HG03354 (cell line): ENCODE results near the gene FXYD1.
A peak's percentile ranks its signal among the peaks of the same experiment; 100 is the strongest.
"Not testable (repeated sequence)": the region's sequence is repeated elsewhere in the genome, so short reads cannot be mapped to it uniquely, and the experiment has no call there.

ENCODE experiments used
- ATAC-seq: cut with Tn5 transposase; IDR thresholded peaks from one replicate; pipeline ENCODE4 v1.9.1; 2021; ENCODE audit warnings: mild to moderate bottlenecking; ENCODE audit not compliant: unreplicated experiment, poor library complexity, severe bottlenecking

FXYD1 gene

DNA sequence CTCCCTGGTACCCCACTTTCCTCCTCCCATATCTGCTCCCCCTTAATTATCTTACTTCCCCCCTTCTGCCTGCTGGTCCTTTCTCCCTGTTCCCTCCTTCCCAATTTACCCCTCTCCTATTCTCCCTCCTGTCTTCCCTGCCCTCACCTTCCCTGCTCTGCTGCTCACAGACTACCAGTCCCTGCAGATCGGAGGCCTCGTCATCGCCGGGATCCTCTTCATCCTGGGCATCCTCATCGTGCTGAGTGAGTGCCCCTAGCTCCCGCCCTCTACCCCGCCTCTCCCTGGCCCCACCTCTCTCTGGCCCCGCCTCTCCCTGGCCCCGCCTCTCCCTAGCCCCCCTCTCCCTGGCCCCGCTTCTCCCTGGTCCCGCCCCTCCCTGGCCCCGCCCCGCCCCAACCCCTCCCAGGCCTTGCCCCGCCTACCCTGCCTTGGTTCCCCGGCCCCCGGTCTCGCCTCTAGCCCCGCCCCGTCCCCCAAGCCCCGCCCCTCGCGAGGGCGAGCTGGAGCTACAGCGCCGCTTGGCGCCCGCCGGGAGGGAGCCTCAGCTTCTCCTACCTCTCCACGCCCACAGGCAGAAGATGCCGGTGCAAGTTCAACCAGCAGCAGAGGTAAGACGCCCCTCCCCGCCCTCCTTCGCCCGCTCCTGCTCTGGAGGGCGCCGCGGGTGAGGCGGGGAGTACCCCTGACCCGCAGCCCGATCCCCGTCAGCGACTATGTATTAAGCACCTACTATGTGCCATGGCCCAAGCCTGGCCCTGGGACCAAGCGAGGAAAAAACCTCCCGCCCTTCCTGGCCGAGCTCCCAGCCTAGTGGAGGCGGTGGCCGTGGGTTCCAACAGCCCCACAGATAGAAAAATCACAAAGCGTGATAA, 2.6 kb downstream of the FXYD1 start:
- ATAC-seq, result peak; percentile 71

DNA sequence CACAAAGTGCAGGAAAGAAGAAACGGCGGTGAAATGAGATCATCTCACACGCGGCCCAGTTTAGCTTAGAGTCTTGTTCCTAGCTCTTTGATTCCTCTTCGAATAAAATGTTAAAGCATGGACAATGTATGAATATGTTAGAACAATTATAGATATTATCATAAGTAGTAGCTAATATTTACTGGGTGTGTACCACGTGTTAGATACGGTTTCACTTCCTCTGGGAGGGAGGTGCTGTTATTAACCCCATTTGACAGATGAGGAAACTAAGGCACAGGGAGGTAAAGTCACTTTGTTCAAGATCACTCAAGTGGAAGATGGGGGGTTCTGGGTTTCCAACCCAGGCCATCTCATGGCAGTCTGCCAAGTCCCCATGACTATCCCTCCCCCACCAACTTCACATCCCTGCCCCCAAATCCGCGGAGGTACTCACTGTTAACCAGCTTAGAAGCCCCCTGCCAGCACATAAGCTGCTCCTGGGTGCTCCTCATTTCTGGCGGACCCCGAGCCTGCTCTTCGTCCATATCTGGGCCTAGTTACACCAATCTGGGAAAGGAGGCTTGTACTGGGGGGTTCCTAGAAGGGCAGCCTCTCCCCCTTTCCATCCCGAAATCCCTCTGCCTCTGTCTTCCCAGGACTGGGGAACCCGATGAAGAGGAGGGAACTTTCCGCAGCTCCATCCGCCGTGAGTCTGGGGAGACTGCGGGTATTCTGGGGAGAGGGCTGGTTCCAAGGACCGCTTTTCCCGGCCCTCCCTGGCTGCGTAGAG, 3.4 kb downstream of the FXYD1 start:
- peak; percentile 18 for ATAC-seq

- ATAC-seq, result no peak
Observed at GRCh38 chr19:35142606-35143230, 4.1 kb downstream of the FXYD1 start.

GRCh38 chr19:35143231-35143715, 4.6 kb downstream of the FXYD1 start, which contains the start of gene FXYD7:
Gene FXYD7 (plus strand): TSS chr19:35143255. CDS start chr19:35143334, 79 bp downstream.
- no peak for ATAC-seq

- ATAC-seq, result no peak
Observed at GRCh38 chr19:35143818-35144217, 5.2 kb downstream of the FXYD1 start.

DNA sequence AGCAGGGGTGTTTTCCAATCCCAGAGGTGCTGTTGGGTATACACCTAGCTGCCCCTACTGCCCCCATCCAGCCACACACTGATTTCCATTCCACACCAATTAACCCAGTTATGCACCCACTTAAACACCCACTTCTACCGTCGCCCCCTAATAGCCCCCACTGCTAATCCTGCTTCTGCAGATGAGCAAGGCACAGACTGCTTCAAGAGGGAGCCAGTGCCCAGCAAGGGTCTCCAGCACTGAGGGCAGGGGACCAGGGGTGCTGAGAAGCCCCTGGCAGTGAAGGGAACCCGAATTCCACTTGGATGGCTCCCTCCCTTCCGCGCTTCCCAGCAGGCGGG, 5.6 kb downstream of the FXYD1 start:
- no peak for ATAC-seq

- ATAC-seq, result no peak
Observed at GRCh38 chr19:35144600-35145436, 6.2 kb downstream of the FXYD1 start.

GRCh38 chr19:35146746-35147459, 8.3 kb downstream of the FXYD1 start:
- ATAC-seq, result no peak

DNA sequence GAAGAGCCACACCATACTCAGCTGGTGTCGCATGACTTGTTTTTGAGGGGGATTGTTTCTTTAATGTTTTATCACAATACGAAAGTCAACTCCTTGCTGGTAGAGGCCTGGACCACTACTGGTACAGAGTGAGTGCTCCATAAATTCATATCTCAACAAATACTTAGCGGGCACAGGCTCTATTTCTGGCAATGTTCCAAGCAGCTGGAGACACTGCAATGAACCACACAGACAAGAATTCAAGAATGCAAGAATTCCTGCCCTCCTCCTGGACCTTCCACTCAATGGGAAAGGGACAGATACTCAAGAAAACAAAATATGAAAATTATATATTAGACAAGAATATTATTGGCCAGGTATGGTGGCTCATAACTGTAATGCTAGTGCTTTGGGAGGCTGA, 10.8 kb downstream of the FXYD1 start:
- ATAC-seq, result no peak

GRCh38 chr19:35150445-35150844, 11.8 kb downstream of the FXYD1 start:
- no peak for ATAC-seq

DNA sequence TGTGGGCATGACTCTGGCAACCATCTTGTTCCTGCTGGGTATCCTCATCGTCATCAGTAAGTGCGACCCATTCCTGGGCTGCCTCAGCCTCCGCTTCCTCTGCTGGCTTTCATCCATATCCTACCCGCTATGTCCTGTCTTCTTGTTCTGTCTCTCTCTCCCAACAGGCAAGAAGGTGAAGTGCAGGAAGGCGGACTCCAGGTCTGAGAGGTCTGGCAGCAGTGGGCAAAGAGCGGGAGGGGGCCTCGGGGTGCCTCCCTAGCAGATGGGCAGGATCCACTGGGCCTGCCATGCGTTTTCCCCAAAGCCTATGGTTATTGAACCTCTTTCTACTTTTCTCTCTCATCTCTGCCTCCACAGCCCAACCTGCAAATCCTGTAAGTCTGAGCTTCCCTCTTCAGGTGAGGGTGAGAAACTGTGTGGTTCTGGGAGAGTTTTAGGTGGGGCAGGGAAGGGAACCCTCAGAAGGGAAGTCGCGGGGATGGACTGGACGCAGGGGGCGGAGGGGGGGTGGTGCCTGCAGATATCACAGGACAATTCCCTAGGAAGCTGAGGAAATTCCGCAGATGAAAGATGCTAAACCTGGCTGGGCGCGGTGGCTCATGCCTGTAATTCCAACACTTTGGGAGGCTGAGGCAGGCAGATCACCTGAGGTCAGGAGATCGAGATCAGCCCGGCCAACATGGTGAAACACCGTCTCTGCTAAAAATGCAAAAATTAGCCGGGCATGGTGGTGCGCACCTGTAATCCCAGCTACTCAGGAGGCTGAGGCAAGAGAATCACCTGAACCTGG, 12.8 kb downstream of the FXYD1 start:
- ATAC-seq, result no peak

DNA sequence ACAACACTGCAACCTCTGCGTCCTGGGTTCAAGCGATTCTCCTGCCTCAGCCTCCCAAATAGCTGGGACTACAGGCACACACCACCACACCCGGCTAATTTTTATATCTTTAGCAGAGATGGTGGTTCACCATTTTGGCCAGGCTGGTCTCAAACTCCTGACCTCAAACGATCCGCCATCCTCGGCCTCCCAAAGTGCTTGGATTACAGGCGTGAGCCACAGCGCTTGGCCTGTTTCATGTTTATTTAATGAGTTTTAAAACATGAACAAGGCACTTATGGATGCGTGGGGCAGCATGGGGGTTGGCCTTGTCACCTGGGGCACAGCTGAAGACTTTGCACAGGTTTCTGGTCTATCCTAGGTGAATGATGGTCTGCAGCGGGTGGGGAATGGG, 14.5 kb downstream of the FXYD1 start:
- not testable (repeated sequence) for ATAC-seq

DNA sequence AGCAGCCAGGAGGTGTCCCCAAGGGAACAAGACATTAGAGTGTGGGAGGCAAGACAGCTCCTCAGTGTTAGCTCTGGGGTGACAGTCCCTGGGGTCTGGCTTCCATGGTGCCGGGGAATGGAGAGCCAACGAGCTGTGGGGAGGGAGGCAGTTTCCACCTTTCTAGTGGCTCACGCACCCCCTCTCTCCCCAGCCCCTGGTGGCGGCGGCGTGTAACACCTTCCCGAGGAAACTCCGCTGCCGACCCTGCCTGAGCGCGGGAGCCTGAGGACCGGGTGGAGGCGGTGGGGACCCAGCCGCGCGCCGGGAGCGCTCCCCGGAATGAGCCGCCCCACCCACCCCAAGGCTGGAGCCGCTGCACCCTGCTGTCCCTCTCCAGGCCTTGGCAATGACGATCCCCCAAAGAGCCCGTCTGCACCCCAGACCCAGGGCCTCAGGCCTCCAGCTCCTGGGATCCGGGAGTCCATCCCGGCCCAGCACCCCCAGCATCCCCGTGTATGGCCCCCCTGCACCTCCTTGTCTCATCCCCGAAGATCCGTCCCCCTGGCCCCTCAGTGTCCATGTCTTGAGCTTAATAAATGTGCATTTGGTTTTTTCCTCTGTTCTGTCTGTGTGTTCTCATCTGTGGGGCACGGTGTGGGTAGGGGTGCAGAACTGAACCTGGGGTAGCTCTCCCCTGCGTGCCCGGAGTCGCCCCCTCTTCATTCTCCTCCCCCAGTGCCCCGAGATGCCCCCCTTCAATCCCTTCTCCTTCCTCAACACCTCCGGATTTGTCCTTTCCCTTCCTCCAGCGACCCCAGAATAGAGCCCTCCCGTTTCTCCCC, 15.3 kb downstream of the FXYD1 start:
- ATAC-seq, result peak; percentile 56

DNA sequence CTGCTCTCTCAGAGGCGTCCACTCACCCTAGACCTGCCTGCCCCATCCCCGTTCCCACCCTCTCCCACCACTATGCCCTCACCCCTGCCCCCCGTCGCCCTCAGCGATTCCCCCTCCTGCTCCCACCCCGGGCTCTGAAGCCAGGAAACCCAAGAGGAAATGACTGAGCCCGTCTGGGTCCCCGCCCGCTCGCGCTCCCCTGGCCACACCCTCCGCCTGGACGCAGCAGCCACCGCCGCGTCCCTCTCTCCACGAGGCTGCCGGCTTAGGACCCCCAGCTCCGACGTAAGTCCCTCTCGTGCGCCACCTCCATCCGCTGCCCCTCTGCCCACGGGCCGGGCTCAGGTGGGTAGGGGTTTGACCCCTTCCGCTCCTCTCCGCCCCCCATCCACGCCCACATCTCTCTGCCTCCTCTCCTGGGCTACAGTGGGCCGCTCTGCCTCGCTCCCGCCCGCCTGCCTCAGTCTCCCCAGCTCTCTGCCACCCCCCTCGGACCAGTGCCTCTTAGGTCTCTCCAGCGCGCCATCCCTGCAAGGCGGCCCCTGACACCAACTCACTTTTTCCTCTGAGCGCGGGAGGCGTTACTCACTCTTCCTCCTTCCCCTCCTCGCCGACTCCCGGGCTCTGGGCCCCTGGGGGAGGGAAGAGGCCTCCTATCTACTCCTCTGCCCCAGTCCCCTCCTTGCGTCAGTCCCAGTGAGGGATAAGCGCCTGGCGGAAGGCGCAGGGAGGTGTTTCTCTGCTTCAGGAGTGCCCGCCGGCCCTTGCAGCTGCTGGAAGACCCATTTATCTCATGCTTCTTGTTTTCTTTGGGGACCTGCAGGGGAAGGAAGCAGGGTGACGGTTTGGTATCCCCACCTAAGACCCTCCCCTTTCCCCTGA, 16.1 kb downstream of the FXYD1 start, which contains the start of gene FXYD5:
Gene FXYD5 (plus strand): TSS at position 211 of the 882 bp plus-strand sequence. CDS start 816 bp downstream, outside the sequence.
- ATAC-seq, result peak; percentile 63

DNA sequence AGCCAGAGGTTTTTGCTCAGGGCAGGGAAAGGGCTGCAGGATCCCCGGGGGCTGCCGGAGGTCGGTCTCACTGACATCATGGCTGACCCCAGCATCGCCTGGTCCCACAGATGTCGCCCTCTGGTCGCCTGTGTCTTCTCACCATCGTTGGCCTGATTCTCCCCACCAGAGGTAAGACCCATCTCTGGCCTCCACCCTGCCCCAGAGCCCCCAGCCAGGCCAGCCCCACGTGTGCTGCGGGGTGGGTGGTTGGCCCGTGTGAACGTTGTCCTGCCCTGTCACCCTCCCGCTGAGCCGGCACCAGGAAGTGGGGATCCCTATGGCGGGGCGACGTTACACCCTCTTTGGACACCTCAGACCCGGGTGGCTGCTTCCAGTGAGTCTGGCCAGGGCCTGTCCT, 16.8 kb downstream of the FXYD1 start:
- peak; percentile 17 for ATAC-seq

- no peak for ATAC-seq
Observed at GRCh38 chr19:35155981-35156672, 17.5 kb downstream of the FXYD1 start.
